ENCODE measurements around the gene DTX4. TPM values are rescaled to one million over a fixed set of nuclear protein-coding genes. Genes with fewer than 3 reads are reported as not detected.

DTX4 gene
- total RNA-seq, 1 experiment from 2014 or later, result 4.2 TPM

GRCh38 chr11:59254286-59254685, 82.4 kb downstream of the DTX4 start:
- Mint-ChIP-seq H3K27ac (ENCODE audit: low read depth, unreplicated experiment) (no peak overlapping the region), H3K9me3 (ENCODE audit: unreplicated experiment) (no peaks in the 10 kb centered on the region), H3K4me1 (ENCODE audit: insufficient read depth, unreplicated experiment) (peaks cover 5% of the 10 kb centered on the region), H3K4me3 (ENCODE audit: unreplicated experiment) (no peak overlapping the region), H3K36me3 (ENCODE audit: insufficient read depth, unreplicated experiment) (no peaks in the 10 kb centered on the region), H3K27me3 (ENCODE audit: insufficient read depth, unreplicated experiment) (peaks cover 16% of the 10 kb centered on the region)
- ChIA-PET CTCF (interaction anchor here (0.6 to 1.2 kb wide), 3 partner anchors 12 to 274 kb away, joined by 3 to 4 read pairs (median 3); no protein-coding TSS in a partner anchor), POLR2A (no interaction called here)
- TF ChIP-seq, protein P1, sequence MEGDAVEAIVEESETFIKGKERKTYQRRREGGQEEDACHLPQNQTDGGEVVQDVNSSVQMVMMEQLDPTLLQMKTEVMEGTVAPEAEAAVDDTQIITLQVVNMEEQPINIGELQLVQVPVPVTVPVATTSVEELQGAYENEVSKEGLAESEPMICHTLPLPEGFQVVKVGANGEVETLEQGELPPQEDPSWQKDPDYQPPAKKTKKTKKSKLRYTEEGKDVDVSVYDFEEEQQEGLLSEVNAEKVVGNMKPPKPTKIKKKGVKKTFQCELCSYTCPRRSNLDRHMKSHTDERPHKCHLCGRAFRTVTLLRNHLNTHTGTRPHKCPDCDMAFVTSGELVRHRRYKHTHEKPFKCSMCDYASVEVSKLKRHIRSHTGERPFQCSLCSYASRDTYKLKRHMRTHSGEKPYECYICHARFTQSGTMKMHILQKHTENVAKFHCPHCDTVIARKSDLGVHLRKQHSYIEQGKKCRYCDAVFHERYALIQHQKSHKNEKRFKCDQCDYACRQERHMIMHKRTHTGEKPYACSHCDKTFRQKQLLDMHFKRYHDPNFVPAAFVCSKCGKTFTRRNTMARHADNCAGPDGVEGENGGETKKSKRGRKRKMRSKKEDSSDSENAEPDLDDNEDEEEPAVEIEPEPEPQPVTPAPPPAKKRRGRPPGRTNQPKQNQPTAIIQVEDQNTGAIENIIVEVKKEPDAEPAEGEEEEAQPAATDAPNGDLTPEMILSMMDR (IDR thresholded peaks at IDR 0.05; ENCODE audit: unreplicated experiment), result no peak
- DNase-seq (ENCODE audit: unreplicated experiment), result no peak
- no TSS peak for BruUV-seq (replicated peaks)
- intact Hi-C loops (cut with micrococcal nuclease), result no loop called here

DNA sequence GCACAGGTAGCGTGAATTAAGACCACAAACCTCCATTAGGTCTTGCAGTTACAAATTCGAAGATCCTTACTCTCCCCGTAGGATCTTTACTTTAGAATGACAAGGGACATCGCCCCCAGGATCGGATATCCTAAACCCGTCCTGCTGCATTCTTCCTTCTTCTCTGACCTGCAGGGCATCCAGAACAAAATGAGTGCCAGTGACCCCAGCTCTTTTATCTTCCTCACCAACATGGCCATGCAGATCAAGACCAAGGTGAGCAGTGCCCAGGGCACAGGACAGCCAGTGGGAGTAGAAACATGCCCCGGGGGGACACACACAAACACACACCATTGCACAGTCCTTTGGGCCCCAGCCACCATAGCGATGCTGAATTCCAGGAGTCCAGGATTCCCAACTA, 83.3 kb downstream of the DTX4 start:
- no peak overlapping the region for H3K27ac Mint-ChIP-seq (ENCODE audit: low read depth, unreplicated experiment)
- no peak for DNase-seq (ENCODE audit: unreplicated experiment)
- no peaks in the 10 kb centered on the region for H3K9me3 Mint-ChIP-seq (ENCODE audit: unreplicated experiment)
- peaks cover 5% of the 10 kb centered on the region for H3K4me1 Mint-ChIP-seq (ENCODE audit: insufficient read depth, unreplicated experiment)
- intact Hi-C loops (cut with micrococcal nuclease), result no loop called here
- CTCF ChIA-PET, result interaction anchor here (0.5 to 2.7 kb wide), 4 partner anchors 28 to 253 kb away, joined by 3 to 6 read pairs (median 4); no protein-coding TSS in a partner anchor
- TF ChIP-seq, protein P1 (IDR thresholded peaks at IDR 0.05; ENCODE audit: unreplicated experiment), result no peak
- no TSS peak for BruUV-seq (replicated peaks)
- H3K36me3 Mint-ChIP-seq (ENCODE audit: insufficient read depth, unreplicated experiment), result no peaks in the 10 kb centered on the region
- POLR2A ChIA-PET, result no interaction called here
- H3K4me3 Mint-ChIP-seq (ENCODE audit: unreplicated experiment), result no peak overlapping the region
- peaks cover 16% of the 10 kb centered on the region for H3K27me3 Mint-ChIP-seq (ENCODE audit: insufficient read depth, unreplicated experiment)

Other genes starting within 250 kb of the DTX4 start
- gene GLYATL1, start 232.6 kb upstream of the DTX4 start, total RNA-seq (2022), result not detected in 2 replicates
- gene GLYATL1B, start 85.8 kb upstream of the DTX4 start, total RNA-seq (2022), result not detected in 2 replicates
- 0.74 and 1.6 TPM in 2 replicates for gene FAM111B, start 64.9 kb upstream of the DTX4 start, total RNA-seq (2022)
- 26.3 and 27.7 TPM in 2 replicates for gene FAM111A, start 29.3 kb upstream of the DTX4 start, total RNA-seq (2022)
- not detected in 2 replicates for gene MPEG1, start 40.8 kb downstream of the DTX4 start, total RNA-seq (2022)
- not detected in 2 replicates for gene OR5AN1, start 186.8 kb downstream of the DTX4 start, total RNA-seq (2022)